Liver (tissue), 3 donors: ENCODE results near the gene DNAH7.

ENCODE experiments used
- CTCF ChIP-seq: fragments of 150-350 bp; IDR thresholded peaks from 2 replicates; pipeline ENCODE4 v1.5.1; 2017; ENCODE audit warnings: improper control_type of control experiment, low read depth, low read length; ENCODE audit not compliant: missing input control
- GABPA ChIP-seq, 2 donors: IDR thresholded peaks in 1 of 2; conservative IDR thresholded peaks in 1 of 2; 2 replicates each; pipeline ENCODE4 v1.6.1; 2016; ENCODE audit warnings: antibody characterized with exemption in 2 of 2, mild to moderate bottlenecking in 1 of 2, moderate library complexity in 1 of 2
- HNF4A ChIP-seq, 2 donors: conservative IDR thresholded peaks; 2 replicates each; pipeline ENCODE4 v1.6.1; 2016; ENCODE audit warnings: antibody characterized with exemption in 2 of 2, mild to moderate bottlenecking in 2 of 2
- MAX ChIP-seq: IDR thresholded peaks from 2 replicates; pipeline ENCODE4 v1.6.1; 2016; ENCODE audit warnings: antibody characterized with exemption
- REST ChIP-seq: IDR thresholded peaks from 2 replicates; pipeline ENCODE4 v1.6.1; 2016; ENCODE audit warnings: antibody characterized with exemption, mild to moderate bottlenecking
- TAF1 ChIP-seq: conservative IDR thresholded peaks from 2 replicates; pipeline ENCODE4 v1.6.1; 2016; ENCODE audit warnings: antibody characterized with exemption, mild to moderate bottlenecking
- YY1 ChIP-seq: IDR thresholded peaks from 2 replicates; pipeline ENCODE4 v1.6.1; 2016; ENCODE audit warnings: antibody characterized with exemption, mild to moderate bottlenecking
- donor health status: healthy.
- donor health status: healthy.

- TF ChIP-seq MAX, result no peak
- no peak for TF ChIP-seq CTCF
- no peak for TF ChIP-seq TAF1
- no peak for TF ChIP-seq YY1
- no peak for TF ChIP-seq REST
- TF ChIP-seq GABPA (IDR thresholded peaks at IDR 0.05 in 1 of 2, conservative IDR thresholded peaks at IDR 0.05 in 1 of 2), result no peak
- TF ChIP-seq HNF4A (conservative IDR thresholded peaks at IDR 0.05), result no peak
These were observed 248.3 kb downstream of the DNAH7 start for GRCh38 chr2:195820373-195820772.
